ENCODE measurements around the gene DHRS12.
"Not testable (repeated sequence)": the region's sequence is repeated elsewhere in the genome, so short reads cannot be mapped to it uniquely, and the experiment has no call there.

Gene DHRS12

GRCh38 chr13:51826606-51827005 lies 22.6 kb upstream of the DHRS12 start:
- no peak for DNase-seq

- no peak for DNase-seq
These were observed 21.8 kb upstream of the DHRS12 start for GRCh38 chr13:51825681-51826254.

- DNase-seq = no peak
These were observed 21.2 kb upstream of the DHRS12 start for GRCh38 chr13:51825165-51825592.

GRCh38 chr13:51824712-51825111 lies 20.7 kb upstream of the DHRS12 start:
- DNase-seq = not testable (repeated sequence)

- DNase-seq = no peak
These were observed 19.9 kb upstream of the DHRS12 start for GRCh38 chr13:51823863-51824262.

GRCh38 chr13:51823359-51823758 lies 19.4 kb upstream of the DHRS12 start:
- DNase-seq = no peak

GRCh38 chr13:51822106-51822815 lies 18.3 kb upstream of the DHRS12 start:
- DNase-seq = no peak

- DNase-seq = no peak
These were observed 17.6 kb upstream of the DHRS12 start for GRCh38 chr13:51821606-51822005.

- DNase-seq = peak; percentile 9
These were observed 16.1 kb upstream of the DHRS12 start for GRCh38 chr13:51820016-51820597.

GRCh38 chr13:51819544-51819943 lies 15.6 kb upstream of the DHRS12 start:
- no peak for DNase-seq

GRCh38 chr13:51818781-51819511 lies 15.0 kb upstream of the DHRS12 start:
- DNase-seq = no peak

GRCh38 chr13:51818276-51818675 lies 14.3 kb upstream of the DHRS12 start:
- DNase-seq = no peak

GRCh38 chr13:51817717-51818116 lies 13.8 kb upstream of the DHRS12 start:
- DNase-seq = no peak

- DNase-seq = no peak
These were observed 12.8 kb upstream of the DHRS12 start for GRCh38 chr13:51816604-51817249.

- DNase-seq = no peak
These were observed 11.9 kb upstream of the DHRS12 start for GRCh38 chr13:51815848-51816247.

GRCh38 chr13:51814825-51815650 lies 11.1 kb upstream of the DHRS12 start:
- peak; percentile 43 for DNase-seq

GRCh38 chr13:51814071-51814470 lies 10.1 kb upstream of the DHRS12 start:
- DNase-seq = no peak

GRCh38 chr13:51811920-51812451 lies 8.0 kb upstream of the DHRS12 start:
- DNase-seq = no peak

- no peak for DNase-seq
These were observed 7.1 kb upstream of the DHRS12 start for GRCh38 chr13:51811046-51811445.

GRCh38 chr13:51808811-51809210 lies 4.8 kb upstream of the DHRS12 start:
- no peak for DNase-seq

- DNase-seq = no peak
These were observed 3.1 kb upstream of the DHRS12 start for GRCh38 chr13:51807041-51807440.

- DNase-seq = no peak
These were observed 2.6 kb upstream of the DHRS12 start for GRCh38 chr13:51806566-51806965.

All from HCEC 1CT (cell line).